AG04449 (cell line): ENCODE results near the gene CYB5R3.
"Not testable (repeated sequence)": the region's sequence is repeated elsewhere in the genome, so short reads cannot be mapped to it uniquely, and the experiment has no call there.

Experiments
- CTCF ChIA-PET: fragments of 350-600 bp; formaldehyde crosslinking; extraction: SDS; loops from one replicate; lab custom pipeline; 2021; ENCODE audit warnings: antibody characterized with exemption; lab: Yijun Ruan, JAX
- POLR2A ChIA-PET: fragments of 400-600, 350-600 bp; formaldehyde crosslinking; extraction: SDS; loops from one replicate; lab custom pipeline; 2020; ENCODE audit warnings: antibody characterized with exemption, inconsistent platforms; lab: Yijun Ruan, JAX
- DNase-seq: peaks from one replicate; pipeline ENCODE4 v3.0.0-alpha.2; 2010; ENCODE audit warnings: low read depth, low spot score
- H3K4me3 ChIP-seq: 2 replicates; pipeline ENCODE4 v1.5.1; 2011; ENCODE audit warnings: low read depth, mild to moderate bottlenecking, control low read depth, low read length
- TF ChIP-seq, protein P1 (sequence below): IDR thresholded peaks from one replicate; pipeline ENCODE4 v1.5.1; 2011; ENCODE audit warnings: mild to moderate bottlenecking, moderate library complexity, low read length, control low read depth, inconsistent platforms; ENCODE audit not compliant: insufficient read depth; ENCODE audit errors: missing control alignments

Gene CYB5R3

DNA sequence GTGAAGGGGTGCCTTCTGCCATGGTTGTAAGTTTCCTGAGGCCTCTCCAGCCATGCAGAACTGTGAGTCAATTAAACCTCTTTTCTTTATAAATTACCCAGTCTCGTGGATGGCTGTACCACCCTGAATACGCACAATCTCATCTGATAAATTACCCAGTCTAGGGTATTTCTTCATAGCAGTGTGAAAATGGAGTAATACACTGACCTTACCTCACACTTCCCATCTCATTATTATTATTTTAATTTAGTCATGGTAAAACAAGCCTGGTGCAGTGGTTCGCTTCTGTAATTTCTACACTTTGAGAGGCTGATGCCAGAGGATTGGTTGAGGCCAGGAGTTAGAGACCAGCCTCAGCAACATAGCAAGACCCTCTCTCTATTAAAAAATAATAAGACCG is 30.5 kb upstream of the CYB5R3 start:
- TF ChIP-seq, protein P1, sequence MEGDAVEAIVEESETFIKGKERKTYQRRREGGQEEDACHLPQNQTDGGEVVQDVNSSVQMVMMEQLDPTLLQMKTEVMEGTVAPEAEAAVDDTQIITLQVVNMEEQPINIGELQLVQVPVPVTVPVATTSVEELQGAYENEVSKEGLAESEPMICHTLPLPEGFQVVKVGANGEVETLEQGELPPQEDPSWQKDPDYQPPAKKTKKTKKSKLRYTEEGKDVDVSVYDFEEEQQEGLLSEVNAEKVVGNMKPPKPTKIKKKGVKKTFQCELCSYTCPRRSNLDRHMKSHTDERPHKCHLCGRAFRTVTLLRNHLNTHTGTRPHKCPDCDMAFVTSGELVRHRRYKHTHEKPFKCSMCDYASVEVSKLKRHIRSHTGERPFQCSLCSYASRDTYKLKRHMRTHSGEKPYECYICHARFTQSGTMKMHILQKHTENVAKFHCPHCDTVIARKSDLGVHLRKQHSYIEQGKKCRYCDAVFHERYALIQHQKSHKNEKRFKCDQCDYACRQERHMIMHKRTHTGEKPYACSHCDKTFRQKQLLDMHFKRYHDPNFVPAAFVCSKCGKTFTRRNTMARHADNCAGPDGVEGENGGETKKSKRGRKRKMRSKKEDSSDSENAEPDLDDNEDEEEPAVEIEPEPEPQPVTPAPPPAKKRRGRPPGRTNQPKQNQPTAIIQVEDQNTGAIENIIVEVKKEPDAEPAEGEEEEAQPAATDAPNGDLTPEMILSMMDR, result no peak
- CTCF ChIA-PET, result interaction anchor here (1.2 to 1.8 kb wide), 2 partner anchors 11 to 17 kb away, joined by 3 to 6 read pairs; no protein-coding TSS in a partner anchor
- no peak overlapping the region for H3K4me3 ChIP-seq
- POLR2A ChIA-PET, result no interaction called here
- DNase-seq, result no peak

DNA sequence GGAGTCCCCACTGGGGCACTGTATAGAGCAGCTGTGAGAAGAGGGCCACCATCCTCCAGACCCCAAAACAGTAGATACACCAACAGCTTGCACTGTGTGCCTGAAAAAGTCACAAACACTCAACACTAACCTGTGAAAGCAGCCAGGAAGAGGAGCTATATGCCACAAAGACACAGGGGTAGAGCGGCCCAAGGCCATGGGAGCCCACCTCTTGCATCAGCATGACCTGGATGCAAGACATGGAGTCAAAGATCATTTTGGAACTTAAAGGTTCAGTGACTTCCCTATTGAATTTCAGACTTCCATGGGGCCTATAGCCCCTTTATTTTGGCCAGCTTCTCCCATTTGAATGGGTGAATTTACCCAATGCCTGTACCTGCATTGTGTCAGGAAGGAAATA is 29.7 kb upstream of the CYB5R3 start:
- ChIA-PET CTCF (interaction anchor here (1.2 to 1.8 kb wide), 2 partner anchors 10 to 16 kb away, joined by 3 to 6 read pairs; no protein-coding TSS in a partner anchor), POLR2A (no interaction called here)
- no peak for DNase-seq
- no peak overlapping the region for H3K4me3 ChIP-seq
- TF ChIP-seq, protein P1, result no peak

DNA sequence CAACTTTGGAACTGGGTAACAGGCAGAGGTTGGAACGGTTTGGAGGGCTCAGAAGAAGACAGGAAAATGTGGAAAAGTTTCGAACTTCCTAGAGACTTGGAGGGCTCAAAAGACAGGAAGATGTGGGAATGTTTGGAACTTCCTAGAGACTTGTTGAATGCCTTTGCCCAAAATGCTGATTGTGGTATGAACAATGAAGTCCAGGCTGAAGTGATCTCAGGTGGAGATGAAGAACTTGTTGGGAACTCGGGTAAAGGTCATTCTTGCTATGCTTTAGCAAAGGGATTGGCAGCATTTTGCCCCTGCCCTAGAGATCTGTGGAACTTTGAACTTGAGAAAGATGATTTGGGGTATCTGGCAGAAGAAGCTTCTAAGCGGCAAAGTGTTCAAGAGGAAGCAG is 28.7 kb upstream of the CYB5R3 start:
- POLR2A ChIA-PET, DNase-seq: not testable (repeated sequence)
- CTCF ChIA-PET, result interaction anchor here (1.8 kb wide), 1 partner anchor 15 kb away, joined by 6 read pairs; no protein-coding TSS in a partner anchor

DNA sequence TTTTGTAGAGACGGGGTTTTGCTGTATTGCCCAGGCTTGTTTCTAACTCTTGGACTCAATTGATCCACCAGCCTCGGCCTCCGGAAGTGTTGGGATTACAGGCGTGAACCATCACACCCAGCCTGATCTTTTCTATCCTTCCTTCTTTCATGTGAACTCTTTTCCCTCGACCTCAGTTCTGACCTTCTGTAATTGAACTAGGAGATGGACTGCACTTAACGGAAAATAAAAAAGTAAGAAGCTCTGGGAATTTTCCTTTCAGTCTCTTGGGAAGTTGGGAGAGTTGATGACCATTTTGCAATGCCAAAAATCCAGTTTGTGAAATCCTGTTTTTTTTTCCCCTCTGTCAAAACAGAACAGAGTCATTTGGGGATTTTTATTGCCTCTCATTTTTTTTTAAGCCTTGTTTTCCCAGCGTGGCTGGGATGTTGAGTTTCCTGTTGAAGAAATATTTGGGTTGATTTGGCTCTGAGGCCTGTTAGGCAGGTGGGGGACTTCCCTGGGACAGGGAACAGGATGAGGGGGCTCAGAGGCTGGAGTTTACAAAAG is 26.9 kb upstream of the CYB5R3 start:
- CTCF ChIA-PET, result interaction anchor here (2.5 kb wide), 1 partner anchor 13 kb away, joined by 13 read pairs; no protein-coding TSS in a partner anchor

More for the DNA sequence above, 28.7 kb upstream of the CYB5R3 start:
- H3K4me3 ChIP-seq, result not testable (repeated sequence)

DNA sequence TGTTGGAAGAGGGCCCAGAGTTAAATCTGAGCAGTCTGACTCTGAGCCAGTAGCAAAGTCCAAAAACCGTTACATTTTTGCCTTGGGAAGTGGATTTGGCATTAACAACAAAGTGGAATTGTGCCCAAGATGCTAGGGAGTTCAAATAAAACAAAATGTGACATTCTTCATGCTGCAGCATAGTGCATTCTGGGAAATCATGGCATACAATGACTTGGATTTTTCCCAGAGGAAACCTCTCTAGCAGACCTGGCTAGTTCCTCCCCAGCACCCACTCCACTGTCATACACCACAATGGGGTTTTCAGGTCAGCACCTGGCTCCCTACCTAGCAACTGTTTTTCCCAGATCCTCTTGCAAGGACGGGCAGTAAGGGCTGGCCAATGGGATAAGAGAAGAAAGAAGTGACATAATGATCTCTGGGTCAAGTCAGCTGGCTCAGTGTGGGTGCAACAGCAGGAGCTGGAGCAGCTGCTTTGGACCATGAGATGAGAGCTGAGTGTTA is 24.8 kb upstream of the CYB5R3 start:
- ChIA-PET CTCF (interaction anchor here (1.5 to 2.5 kb wide), 2 partner anchors 11 to 147 kb away, joined by 5 to 13 read pairs; no protein-coding TSS in a partner anchor), POLR2A (no interaction called here)
- H3K4me3 ChIP-seq, result no peak overlapping the region
- TF ChIP-seq, protein P1, result no peak
- DNase-seq, result no peak

More for the DNA sequence above, 26.9 kb upstream of the CYB5R3 start:
- TF ChIP-seq, protein P1, result no peak
- no peak for DNase-seq
- POLR2A ChIA-PET, result no interaction called here
- H3K4me3 ChIP-seq, result no peak overlapping the region

DNA sequence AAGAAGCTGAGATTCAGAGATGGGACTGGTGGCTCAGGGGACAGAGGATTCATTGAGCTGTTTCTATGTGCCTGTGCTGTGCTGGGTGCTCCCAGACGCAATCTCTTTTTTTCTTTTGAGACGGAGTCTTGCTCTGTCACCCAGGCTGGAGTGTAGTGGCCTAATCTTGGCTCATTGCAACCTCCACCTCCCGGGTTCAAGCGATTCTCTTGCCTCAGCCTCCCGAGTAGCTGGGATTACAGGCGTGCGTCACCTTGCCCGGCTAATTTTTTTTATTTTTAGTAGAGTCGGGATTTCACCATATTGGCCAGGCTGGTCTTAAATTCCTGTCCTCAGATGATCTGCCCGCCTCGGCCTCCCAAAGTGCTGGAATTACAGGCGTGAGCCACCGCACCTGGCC is 23.9 kb upstream of the CYB5R3 start:
- CTCF ChIA-PET, result interaction anchor here (1.3 to 1.5 kb wide), 3 partner anchors 10 to 148 kb away, joined by 4 to 5 read pairs (median 4); no protein-coding TSS in a partner anchor
- POLR2A ChIA-PET, DNase-seq, H3K4me3 ChIP-seq: not testable (repeated sequence)

DNA sequence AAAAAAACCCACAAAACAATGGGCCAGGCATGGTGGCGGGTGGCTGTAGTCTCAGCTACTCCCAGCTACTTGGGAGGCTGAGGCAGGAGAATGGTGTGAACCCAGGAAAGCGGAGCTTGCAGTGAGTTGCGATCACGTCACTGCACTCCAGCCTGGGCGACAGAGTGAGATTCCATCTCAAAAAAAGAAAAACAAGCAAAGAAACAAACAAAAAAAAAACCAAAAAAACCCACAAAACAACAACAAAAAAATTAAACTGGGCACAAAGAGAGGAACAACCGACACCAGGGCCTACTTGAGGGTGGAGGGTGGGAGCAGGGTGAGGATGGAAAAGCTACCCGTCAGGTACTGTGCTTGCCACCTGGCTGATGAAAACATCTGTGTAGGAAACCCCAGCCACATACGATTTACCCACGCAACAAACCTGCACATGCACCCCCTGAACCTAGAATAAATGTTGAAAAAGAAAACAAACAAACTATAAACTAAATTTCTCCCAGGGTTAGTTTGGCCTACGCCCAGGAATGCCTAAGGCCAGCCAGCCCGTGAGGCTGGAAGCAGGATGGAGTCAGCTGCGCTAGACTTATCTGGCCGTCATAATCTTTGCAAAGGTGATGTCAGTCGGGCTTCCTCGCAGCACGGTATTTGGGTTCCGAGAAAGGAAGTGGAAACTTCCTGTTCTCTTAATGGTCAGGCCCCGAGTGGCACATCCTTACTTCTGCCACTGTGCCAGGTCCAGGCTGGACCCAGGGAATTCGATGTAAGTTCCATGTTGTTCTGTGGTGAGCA is 21.9 kb upstream of the CYB5R3 start:
- no peak for DNase-seq
- POLR2A ChIA-PET, result no interaction called here
- CTCF ChIA-PET, result interaction anchor here (1.0 kb wide), 1 partner anchor 11 kb away, joined by 3 read pairs; no protein-coding TSS in a partner anchor

More for the DNA sequence above, 21.9 kb upstream of the CYB5R3 start:
- TF ChIP-seq, protein P1, result no peak
- no peak overlapping the region for H3K4me3 ChIP-seq
